Measurements from ENCODE around the gene AMHR2.

Gene AMHR2

DNA sequence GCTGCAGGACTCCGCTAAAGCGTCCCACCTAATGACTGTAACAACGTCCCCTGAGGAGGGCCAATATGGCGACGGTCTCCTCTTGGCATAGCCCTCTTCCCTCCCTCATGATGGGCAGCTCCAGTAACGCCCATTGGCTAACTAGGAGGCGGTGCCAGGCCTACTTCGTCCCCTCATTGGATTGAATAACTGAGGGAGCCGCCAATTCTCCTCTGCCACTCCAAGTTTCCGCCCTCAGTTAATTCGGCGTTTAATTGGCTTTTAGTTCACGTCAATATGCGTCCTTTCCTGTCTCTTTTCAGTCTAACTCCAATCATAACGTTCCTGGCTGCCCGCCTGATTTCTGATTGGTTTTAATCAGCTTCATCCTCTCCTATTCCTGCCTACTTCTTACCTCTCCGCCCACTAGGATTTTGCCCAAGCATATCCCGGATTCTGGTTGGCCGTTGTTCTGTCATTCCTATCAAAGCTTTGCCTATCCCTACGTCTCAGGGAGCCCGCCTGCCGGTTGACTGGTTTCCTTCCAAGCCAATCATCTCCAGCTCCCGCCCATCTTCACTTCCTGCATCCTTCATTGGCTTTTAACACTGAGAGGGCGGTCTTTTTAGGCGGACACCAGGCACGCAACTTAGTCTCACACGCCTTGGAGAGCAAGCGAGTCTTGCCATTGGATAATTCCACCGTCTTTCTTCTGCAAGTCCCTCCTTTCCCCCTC is 44.1 kb upstream of the AMHR2 start:
- H3K4me2 ChIP-seq (ENCODE audit: low read length), result peak overlapping the region; percentile 62
- no peak overlapping the region for H2AK5ac ChIP-seq (ENCODE audit: low read length)
- H3K27ac ChIP-seq (ENCODE audit: low read depth, low read length), result peak overlapping the region; percentile 61
- H3K27me3 ChIP-seq (ENCODE audit: insufficient read depth, low read length, poor library complexity), result no peaks in the 10 kb centered on the region
- DNase-seq, result peak; percentile 100
- H4K8ac ChIP-seq (ENCODE audit: low read depth, low read length), result no peak overlapping the region
- peak overlapping the region; percentile 99 for H3K4ac ChIP-seq (ENCODE audit: low read depth, low read length)
- no peak overlapping the region for H4K5ac ChIP-seq (ENCODE audit: low read length)
- no peak overlapping the region for H3K23ac ChIP-seq (ENCODE audit: low read length)
- peaks cover 15% of the 10 kb centered on the region for H3K4me1 ChIP-seq (ENCODE audit: control insufficient read depth, low read depth, low read length)
- no CpG with 5 or more reads among the region's 29 CpGs for WGBS (ENCODE audit: extremely low coverage, insufficient coverage, low lambda C conversion rate)
- H3K18ac ChIP-seq (ENCODE audit: low read length), result peak overlapping the region; percentile 79
- peak overlapping the region; percentile 66 for H2BK5ac ChIP-seq (ENCODE audit: low read length)
- H3K79me1 ChIP-seq (ENCODE audit: low read length), result peaks cover 13% of the 10 kb centered on the region
- H2BK15ac ChIP-seq (replicated peaks; ENCODE audit: low read depth), result no peak overlapping the region
- H3K56ac ChIP-seq (ENCODE audit: low read length), result peak overlapping the region; percentile 95
- H3K4me3 ChIP-seq (ENCODE audit: low read length), result peak overlapping the region; percentile 15
- H3K79me2 ChIP-seq (ENCODE audit: control insufficient read depth, insufficient read depth, low read length), result peaks cover 28% of the 10 kb centered on the region
- peak overlapping the region; percentile 79 for H3K9ac ChIP-seq (ENCODE audit: low read length)
- peaks cover 11% of the 10 kb centered on the region for H3K36me3 ChIP-seq (ENCODE audit: control insufficient read depth, insufficient read depth, low read length)
- no peak overlapping the region for H2BK120ac ChIP-seq (ENCODE audit: low read depth, low read length)

DNA sequence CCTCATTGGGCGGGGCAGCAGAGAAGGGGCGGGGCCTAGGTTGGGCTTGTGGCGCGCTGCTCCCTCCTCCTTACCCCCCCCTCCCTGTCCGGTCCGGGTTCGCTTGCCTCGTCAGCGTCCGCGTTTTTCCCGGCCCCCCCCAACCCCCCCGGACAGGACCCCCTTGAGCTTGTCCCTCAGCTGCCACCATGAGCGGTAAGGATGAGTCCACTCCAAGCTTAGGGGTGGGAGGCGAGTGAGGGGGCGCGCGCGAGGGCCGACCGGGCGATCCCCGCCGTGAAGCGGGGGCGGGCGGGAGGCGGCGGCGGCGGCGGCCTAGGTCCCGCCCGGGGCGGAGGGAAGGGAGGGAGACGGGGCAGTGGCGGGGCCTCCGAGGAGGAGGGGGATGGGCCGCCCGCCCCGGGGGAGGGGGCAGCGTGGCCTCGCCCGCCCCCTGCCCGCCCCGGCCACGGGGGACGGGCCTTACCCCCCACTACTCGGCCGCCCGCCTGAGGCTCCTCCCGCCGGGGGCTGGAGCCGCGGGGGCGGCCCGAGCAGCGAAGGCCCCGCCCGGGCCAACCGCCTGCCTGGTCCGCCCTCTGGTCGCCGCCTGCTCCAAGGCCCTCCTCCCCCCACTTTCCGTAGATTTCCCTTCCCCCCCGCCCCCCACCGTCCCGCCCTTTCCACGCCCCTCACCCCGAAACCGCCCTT is 43.4 kb upstream of the AMHR2 start, which contains the start of gene SP1:
Gene SP1, plus strand, starts transcription at position 73 of the 690 bp plus-strand sequence. Its CDS starts 116 bp downstream, at position 189.
- H2BK5ac ChIP-seq (ENCODE audit: low read length), result peak within 1 kb of the TSS; percentile 66

GRCh38 chr12:53380794-53381730 is 42.6 kb upstream of the AMHR2 start:
- peak overlapping the region; percentile 14 for H3K4me3 ChIP-seq (ENCODE audit: low read length)
- no peak overlapping the region for H2BK120ac ChIP-seq (ENCODE audit: low read depth, low read length)
- H3K36me3 ChIP-seq (ENCODE audit: control insufficient read depth, insufficient read depth, low read length), result peaks cover 11% of the 10 kb centered on the region
- WGBS (ENCODE audit: extremely low coverage, insufficient coverage, low lambda C conversion rate), result no CpG with 5 or more reads among the region's 21 CpGs
- peak overlapping the region; percentile 85 for H3K56ac ChIP-seq (ENCODE audit: low read length)
- H4K8ac ChIP-seq (ENCODE audit: low read depth, low read length), result no peak overlapping the region
- H3K27me3 ChIP-seq (ENCODE audit: insufficient read depth, low read length, poor library complexity), result no peaks in the 10 kb centered on the region
- no peak overlapping the region for H2BK15ac ChIP-seq (replicated peaks; ENCODE audit: low read depth)
- peak overlapping the region; percentile 97 for H2AK5ac ChIP-seq (ENCODE audit: low read length)
- peak overlapping the region; percentile 85 for H3K4me2 ChIP-seq (ENCODE audit: low read length)
- peak overlapping the region; percentile 86 for H3K27ac ChIP-seq (ENCODE audit: low read depth, low read length)
- peak overlapping the region; percentile 51 for H3K18ac ChIP-seq (ENCODE audit: low read length)
- DNase-seq, result peak; percentile 77
- H3K4me1 ChIP-seq (ENCODE audit: control insufficient read depth, low read depth, low read length), result peaks cover 15% of the 10 kb centered on the region
- H4K5ac ChIP-seq (ENCODE audit: low read length), result no peak overlapping the region
- peaks cover 35% of the 10 kb centered on the region for H3K79me2 ChIP-seq (ENCODE audit: control insufficient read depth, insufficient read depth, low read length)
- H3K9ac ChIP-seq (ENCODE audit: low read length), result peak overlapping the region; percentile 82
- no peak overlapping the region for H3K4ac ChIP-seq (ENCODE audit: low read depth, low read length)
- H3K23ac ChIP-seq (ENCODE audit: low read length), result no peak overlapping the region
- H2BK5ac ChIP-seq (ENCODE audit: low read length), result peak overlapping the region; percentile 82
- H3K79me1 ChIP-seq (ENCODE audit: low read length), result peaks cover 13% of the 10 kb centered on the region

More for the DNA sequence above, 43.4 kb upstream of the AMHR2 start, which contains the start of gene SP1:
- peak within 1 kb of the TSS; percentile 62 for H3K4me2 ChIP-seq (ENCODE audit: low read length)
- H4K5ac ChIP-seq (ENCODE audit: low read length), result peak within 1 kb of the TSS; percentile 54
- H3K4me1 ChIP-seq (ENCODE audit: control insufficient read depth, low read depth, low read length), result peaks cover 15% of the 10 kb centered on the region
- peaks cover 31% of the 10 kb centered on the region for H3K79me2 ChIP-seq (ENCODE audit: control insufficient read depth, insufficient read depth, low read length)
- H3K18ac ChIP-seq (ENCODE audit: low read length), result peak within 1 kb of the TSS; percentile 100
- DNase-seq, result peak; percentile 95
- WGBS (ENCODE audit: extremely low coverage, insufficient coverage, low lambda C conversion rate), result no CpG with 5 or more reads among the region's 71 CpGs
- H2BK120ac ChIP-seq (ENCODE audit: low read depth, low read length), result peak within 1 kb of the TSS; percentile 89
- H3K27ac ChIP-seq (ENCODE audit: low read depth, low read length), result peak within 1 kb of the TSS; percentile 96
- H2BK15ac ChIP-seq (replicated peaks; ENCODE audit: low read depth), result no peak within 1 kb of the TSS
- H3K4ac ChIP-seq (ENCODE audit: low read depth, low read length), result peak within 1 kb of the TSS; percentile 100
- peak within 1 kb of the TSS; percentile 95 for H3K56ac ChIP-seq (ENCODE audit: low read length)
- H3K36me3 ChIP-seq (ENCODE audit: control insufficient read depth, insufficient read depth, low read length), result peaks cover 11% of the 10 kb centered on the region
- H3K9ac ChIP-seq (ENCODE audit: low read length), result peak within 1 kb of the TSS; percentile 82
- H3K27me3 ChIP-seq (ENCODE audit: insufficient read depth, low read length, poor library complexity), result no peaks in the 10 kb centered on the region
- peak within 1 kb of the TSS; percentile 2 for H2AK5ac ChIP-seq (ENCODE audit: low read length)
- peaks cover 13% of the 10 kb centered on the region for H3K79me1 ChIP-seq (ENCODE audit: low read length)
- H3K23ac ChIP-seq (ENCODE audit: low read length), result no peak within 1 kb of the TSS
- peak within 1 kb of the TSS; percentile 23 for H3K4me3 ChIP-seq (ENCODE audit: low read length)
- peak within 1 kb of the TSS; percentile 84 for H4K8ac ChIP-seq (ENCODE audit: low read depth, low read length)

- WGBS (ENCODE audit: extremely low coverage, insufficient coverage, low lambda C conversion rate), result no CpG with 5 or more reads among the region's 9 CpGs
- no peak overlapping the region for H3K18ac ChIP-seq (ENCODE audit: low read length)
- no peak overlapping the region for H3K4ac ChIP-seq (ENCODE audit: low read depth, low read length)
- H3K23ac ChIP-seq (ENCODE audit: low read length), result no peak overlapping the region
- H3K56ac ChIP-seq (ENCODE audit: low read length), result peak overlapping the region; percentile 85
- no peaks in the 10 kb centered on the region for H3K27me3 ChIP-seq (ENCODE audit: insufficient read depth, low read length, poor library complexity)
- no peak overlapping the region for H2BK5ac ChIP-seq (ENCODE audit: low read length)
- peak; percentile 91 for DNase-seq
- H3K4me1 ChIP-seq (ENCODE audit: control insufficient read depth, low read depth, low read length), result peaks cover 15% of the 10 kb centered on the region
- H2BK15ac ChIP-seq (replicated peaks; ENCODE audit: low read depth), result no peak overlapping the region
- H3K36me3 ChIP-seq (ENCODE audit: control insufficient read depth, insufficient read depth, low read length), result peaks cover 11% of the 10 kb centered on the region
- no peak overlapping the region for H4K5ac ChIP-seq (ENCODE audit: low read length)
- H2AK5ac ChIP-seq (ENCODE audit: low read length), result peak overlapping the region; percentile 27
- peaks cover 13% of the 10 kb centered on the region for H3K79me1 ChIP-seq (ENCODE audit: low read length)
- no peak overlapping the region for H3K4me3 ChIP-seq (ENCODE audit: low read length)
- peak overlapping the region; percentile 85 for H3K4me2 ChIP-seq (ENCODE audit: low read length)
- H3K79me2 ChIP-seq (ENCODE audit: control insufficient read depth, insufficient read depth, low read length), result peaks cover 39% of the 10 kb centered on the region
- H3K27ac ChIP-seq (ENCODE audit: low read depth, low read length), result peak overlapping the region; percentile 86
- H4K8ac ChIP-seq (ENCODE audit: low read depth, low read length), result no peak overlapping the region
- peak overlapping the region; percentile 82 for H3K9ac ChIP-seq (ENCODE audit: low read length)
- H2BK120ac ChIP-seq (ENCODE audit: low read depth, low read length), result no peak overlapping the region
These were observed 41.7 kb upstream of the AMHR2 start for GRCh38 chr12:53381731-53382630.

DNA sequence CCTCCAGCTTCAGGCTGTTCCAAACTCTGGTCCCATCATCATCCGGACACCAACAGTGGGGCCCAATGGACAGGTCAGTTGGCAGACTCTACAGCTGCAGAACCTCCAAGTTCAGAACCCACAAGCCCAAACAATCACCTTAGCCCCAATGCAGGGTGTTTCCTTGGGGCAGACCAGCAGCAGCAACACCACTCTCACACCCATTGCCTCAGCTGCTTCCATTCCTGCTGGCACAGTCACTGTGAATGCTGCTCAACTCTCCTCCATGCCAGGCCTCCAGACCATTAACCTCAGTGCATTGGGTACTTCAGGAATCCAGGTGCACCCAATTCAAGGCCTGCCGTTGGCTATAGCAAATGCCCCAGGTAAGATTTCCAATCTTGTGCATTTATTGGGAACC is 40.4 kb upstream of the AMHR2 start:
- no peak overlapping the region for H3K27ac ChIP-seq (ENCODE audit: low read depth, low read length)
- peaks cover 16% of the 10 kb centered on the region for H3K79me1 ChIP-seq (ENCODE audit: low read length)
- no peak overlapping the region for H2BK5ac ChIP-seq (ENCODE audit: low read length)
- DNase-seq, result no peak
- no CpG with 5 or more reads among the region's 2 CpGs for WGBS (ENCODE audit: extremely low coverage, insufficient coverage, low lambda C conversion rate)
- H3K18ac ChIP-seq (ENCODE audit: low read length), result no peak overlapping the region
- H3K23ac ChIP-seq (ENCODE audit: low read length), result peak overlapping the region; percentile 73
- H4K8ac ChIP-seq (ENCODE audit: low read depth, low read length), result no peak overlapping the region
- peak overlapping the region; percentile 49 for H3K4me2 ChIP-seq (ENCODE audit: low read length)
- H4K5ac ChIP-seq (ENCODE audit: low read length), result no peak overlapping the region
- no peak overlapping the region for H2AK5ac ChIP-seq (ENCODE audit: low read length)
- peaks cover 11% of the 10 kb centered on the region for H3K36me3 ChIP-seq (ENCODE audit: control insufficient read depth, insufficient read depth, low read length)
- H3K4me3 ChIP-seq (ENCODE audit: low read length), result peak overlapping the region; percentile 12
- H2BK15ac ChIP-seq (replicated peaks; ENCODE audit: low read depth), result no peak overlapping the region
- H3K4ac ChIP-seq (ENCODE audit: low read depth, low read length), result no peak overlapping the region
- peak overlapping the region; percentile 66 for H3K56ac ChIP-seq (ENCODE audit: low read length)
- peak overlapping the region; percentile 61 for H3K9ac ChIP-seq (ENCODE audit: low read length)
- H3K79me2 ChIP-seq (ENCODE audit: control insufficient read depth, insufficient read depth, low read length), result peaks cover 47% of the 10 kb centered on the region
- no peak overlapping the region for H2BK120ac ChIP-seq (ENCODE audit: low read depth, low read length)
- H3K4me1 ChIP-seq (ENCODE audit: control insufficient read depth, low read depth, low read length), result peaks cover 15% of the 10 kb centered on the region
- H3K27me3 ChIP-seq (ENCODE audit: insufficient read depth, low read length, poor library complexity), result no peaks in the 10 kb centered on the region

Data from mesendoderm (in vitro differentiated cells).